Measurements from ENCODE around the gene TMEM141.
"Not testable (repeated sequence)": the region's sequence is repeated elsewhere in the genome, so short reads cannot be mapped to it uniquely, and the experiment has no call there.

TMEM141 gene

GRCh38 chr9:136755302-136756133 is 35.6 kb upstream of the TMEM141 start:
- not testable (repeated sequence) for DNase-seq (ENCODE audit: low spot score)

DNA sequence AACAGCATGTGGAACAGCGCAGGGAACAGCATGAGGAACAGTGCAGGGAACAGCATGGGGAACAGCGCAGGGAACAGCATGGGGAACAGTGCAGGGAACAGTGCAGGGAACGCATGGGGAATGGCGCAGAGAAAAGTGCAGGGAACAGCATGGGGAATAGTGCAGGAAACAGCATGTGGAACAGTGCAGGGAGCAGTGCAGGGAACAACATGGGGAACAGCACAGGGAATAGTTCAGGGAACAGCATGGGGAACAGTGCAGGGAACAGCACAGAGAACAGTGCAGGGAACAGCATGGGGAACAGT is 35.1 kb upstream of the TMEM141 start:
- no peak for DNase-seq (ENCODE audit: low spot score)

DNA sequence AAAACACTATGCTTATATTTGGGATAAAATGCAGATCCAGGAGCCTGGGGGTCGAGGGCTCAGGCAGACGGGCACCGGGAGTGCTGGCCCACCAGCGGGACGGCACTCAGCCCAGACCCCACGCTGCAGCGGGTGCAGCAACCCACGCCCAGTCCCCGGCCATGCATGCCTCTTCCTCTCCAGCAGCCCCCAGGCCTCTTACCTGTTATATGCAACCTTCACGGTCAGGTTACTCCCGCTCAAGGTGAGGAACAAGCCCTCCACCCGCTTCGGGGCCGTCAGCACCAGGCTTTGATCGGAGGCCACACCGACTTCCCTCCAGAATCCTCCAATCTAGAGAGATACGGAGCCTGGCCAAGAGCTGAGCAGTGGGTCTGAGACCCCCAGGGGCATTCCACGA is 34.3 kb upstream of the TMEM141 start:
- DNase-seq (ENCODE audit: low spot score), result no peak

DNA sequence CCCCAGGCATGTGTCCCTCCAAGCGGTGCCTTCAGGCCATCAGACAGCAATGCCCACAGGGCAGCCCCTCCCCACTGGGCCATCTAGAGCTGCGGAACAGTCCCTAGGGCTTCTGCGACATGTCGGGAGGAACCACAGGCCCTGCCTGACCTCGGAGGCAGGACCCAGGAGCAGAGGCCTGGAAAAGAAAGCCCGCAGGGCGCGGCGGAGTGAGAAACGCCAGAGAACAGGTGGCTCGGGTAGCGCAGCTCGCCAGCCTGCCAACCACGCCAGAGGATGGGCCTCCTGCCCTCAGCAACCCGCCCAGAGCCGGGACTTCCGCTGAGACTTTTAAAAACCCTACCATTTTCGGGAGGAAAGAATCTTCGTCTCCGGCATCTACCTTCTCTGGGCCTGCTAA is 33.8 kb upstream of the TMEM141 start:
- no peak for DNase-seq (ENCODE audit: low spot score)

DNA sequence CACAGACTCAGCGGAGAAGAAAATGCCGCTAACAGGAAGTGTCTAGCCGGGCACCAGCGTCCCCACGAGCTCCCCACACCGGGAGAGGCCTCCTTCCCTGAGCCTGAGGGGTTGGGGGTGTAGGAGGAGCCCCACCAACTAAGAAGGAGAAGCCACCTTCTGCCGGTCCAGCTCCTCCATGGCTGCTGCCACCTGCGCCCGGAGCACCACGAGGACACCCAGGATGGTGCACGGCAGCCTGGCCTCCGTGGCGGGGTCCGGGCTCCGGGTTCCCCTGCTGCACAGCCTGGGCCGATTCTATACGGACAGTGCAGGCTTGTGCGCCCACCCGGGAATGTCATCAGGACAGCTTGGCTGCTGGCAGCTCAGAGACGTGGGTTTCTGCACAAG is 33.4 kb upstream of the TMEM141 start:
- DNase-seq (ENCODE audit: low spot score), result no peak

GRCh38 chr9:136759001-136759400 is 32.1 kb upstream of the TMEM141 start:
- no peak for DNase-seq (ENCODE audit: low spot score)

GRCh38 chr9:136759436-136760325 is 31.5 kb upstream of the TMEM141 start:
- DNase-seq (ENCODE audit: low spot score), result peak; percentile 1

- no peak for DNase-seq (ENCODE audit: low spot score)
Measured at GRCh38 chr9:136760424-136760823, 30.7 kb upstream of the TMEM141 start.

GRCh38 chr9:136760834-136761544 is 30.2 kb upstream of the TMEM141 start:
- peak; percentile 55 for DNase-seq (ENCODE audit: low spot score)

- peak; percentile 1 for DNase-seq (ENCODE audit: low spot score)
Measured at GRCh38 chr9:136761545-136761981, 29.6 kb upstream of the TMEM141 start.

- DNase-seq (ENCODE audit: low spot score), result peak; percentile 1
Measured at GRCh38 chr9:136762221-136762691, 28.9 kb upstream of the TMEM141 start.

GRCh38 chr9:136762915-136763648 is 28.1 kb upstream of the TMEM141 start:
- peak; percentile 89 for DNase-seq (ENCODE audit: low spot score)

DNA sequence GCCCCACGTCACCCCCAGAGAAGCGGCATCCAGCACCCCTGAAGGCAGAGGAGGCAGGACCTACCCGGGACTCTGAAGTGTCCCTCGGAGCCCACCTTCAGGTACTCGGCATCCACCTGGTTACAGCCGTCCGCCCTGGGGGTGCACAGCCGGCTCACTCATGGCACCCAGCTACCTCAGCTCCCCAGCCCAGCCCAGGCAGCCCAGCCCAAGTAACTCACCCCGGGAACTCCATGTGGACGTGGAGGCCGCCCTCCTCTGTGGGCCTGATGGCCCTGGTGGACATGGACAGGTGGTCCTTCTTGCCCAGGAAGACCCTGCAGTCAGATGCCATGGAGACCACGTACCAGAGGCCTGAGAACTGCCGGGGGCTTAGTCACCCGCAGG is 27.5 kb upstream of the TMEM141 start:
- no peak for DNase-seq (ENCODE audit: low spot score)

DNA sequence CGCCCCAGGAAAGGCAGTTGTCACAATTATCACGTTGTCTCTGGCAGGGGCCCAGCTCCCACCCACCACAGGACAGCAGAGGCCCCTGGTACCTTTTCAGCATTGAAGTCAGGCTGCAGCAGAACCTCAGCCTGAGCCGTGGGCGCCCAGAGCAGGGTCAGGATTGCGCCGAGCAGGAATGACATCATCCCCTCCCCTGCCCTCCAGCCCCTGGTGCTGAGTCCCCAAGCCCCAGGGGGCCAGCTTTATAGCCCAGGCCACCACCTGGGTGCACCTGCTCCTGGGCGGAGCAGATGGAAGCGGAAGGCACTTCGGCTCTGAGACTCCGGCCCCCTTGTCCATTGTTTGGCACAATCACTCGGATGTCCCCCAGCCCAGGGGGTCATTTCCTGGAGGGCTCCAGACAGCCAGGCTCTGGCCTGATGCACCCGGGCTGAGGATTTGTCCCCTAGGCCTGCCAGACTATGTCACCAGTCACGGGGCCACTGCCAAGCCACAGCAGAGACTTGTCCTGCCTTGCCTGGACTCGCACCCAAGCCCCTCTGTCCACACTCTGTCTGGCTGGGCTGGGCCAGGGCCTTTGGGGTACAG is 26.7 kb upstream of the TMEM141 start, which contains the start of gene LCN15:
Gene LCN15, minus strand, starts transcription at position 218 of the 591 bp plus-strand sequence. Its CDS starts 30 bp downstream, at position 188.
- no peak for DNase-seq (ENCODE audit: low spot score)

DNA sequence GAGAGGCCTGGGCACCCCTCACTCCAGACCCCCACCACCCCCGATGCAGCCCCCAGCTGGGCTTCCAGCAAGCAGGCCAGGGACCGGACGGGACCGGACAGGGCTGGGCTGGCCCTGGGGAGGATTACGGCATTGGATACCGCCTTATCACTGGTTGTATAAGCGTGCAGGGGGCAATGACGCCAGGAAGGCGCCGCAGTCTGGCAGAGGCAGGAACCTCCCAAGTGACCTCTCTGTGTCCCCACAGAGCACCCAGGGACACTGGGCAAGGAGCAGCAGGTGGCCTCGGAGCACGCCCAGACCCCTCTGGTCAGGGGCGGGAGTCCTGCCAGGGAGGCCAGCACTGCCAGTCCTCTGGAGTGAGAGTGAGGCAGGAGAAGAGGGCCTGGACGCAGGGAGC is 26.1 kb upstream of the TMEM141 start:
- no peak for DNase-seq (ENCODE audit: low spot score)

- DNase-seq (ENCODE audit: low spot score), result not testable (repeated sequence)
Measured at GRCh38 chr9:136765745-136766409, 25.3 kb upstream of the TMEM141 start.

DNA sequence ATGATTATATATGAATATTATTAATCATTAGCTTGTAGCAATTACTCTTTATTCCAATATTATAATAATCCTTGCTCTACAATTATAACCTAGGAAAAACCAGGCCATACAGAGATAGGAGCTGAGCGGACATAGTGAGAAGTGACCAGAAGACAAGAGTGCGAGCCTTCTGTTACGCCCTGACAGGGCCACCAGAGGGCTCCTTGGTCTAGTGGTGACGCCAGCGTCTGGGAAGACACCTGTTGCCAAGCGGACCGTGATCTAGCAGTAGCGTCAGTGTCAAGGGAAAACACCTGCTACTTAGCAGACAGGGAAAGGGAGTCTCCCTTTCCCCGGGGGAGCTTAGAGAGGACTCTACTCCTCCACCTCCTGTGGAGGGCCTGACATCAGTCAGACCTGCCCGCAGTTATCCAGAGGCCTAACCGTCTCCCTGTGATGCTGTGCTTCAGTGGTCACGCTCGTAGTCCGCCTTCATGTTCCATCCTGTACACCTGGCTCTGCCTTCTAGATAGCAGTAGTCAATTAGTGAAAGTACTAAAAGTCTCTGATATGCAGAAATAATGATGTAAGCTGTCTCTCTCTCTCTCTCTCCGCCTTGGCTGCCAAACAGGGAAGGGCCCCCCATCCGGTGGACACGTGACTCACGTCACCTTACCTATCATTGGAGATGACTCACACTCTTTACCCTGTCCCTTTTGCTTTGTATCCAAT is 24.6 kb upstream of the TMEM141 start:
- not testable (repeated sequence) for DNase-seq (ENCODE audit: low spot score)

- peak; percentile 88 for DNase-seq (ENCODE audit: low spot score)
Measured at GRCh38 chr9:136769710-136770191, 21.4 kb upstream of the TMEM141 start.

DNA sequence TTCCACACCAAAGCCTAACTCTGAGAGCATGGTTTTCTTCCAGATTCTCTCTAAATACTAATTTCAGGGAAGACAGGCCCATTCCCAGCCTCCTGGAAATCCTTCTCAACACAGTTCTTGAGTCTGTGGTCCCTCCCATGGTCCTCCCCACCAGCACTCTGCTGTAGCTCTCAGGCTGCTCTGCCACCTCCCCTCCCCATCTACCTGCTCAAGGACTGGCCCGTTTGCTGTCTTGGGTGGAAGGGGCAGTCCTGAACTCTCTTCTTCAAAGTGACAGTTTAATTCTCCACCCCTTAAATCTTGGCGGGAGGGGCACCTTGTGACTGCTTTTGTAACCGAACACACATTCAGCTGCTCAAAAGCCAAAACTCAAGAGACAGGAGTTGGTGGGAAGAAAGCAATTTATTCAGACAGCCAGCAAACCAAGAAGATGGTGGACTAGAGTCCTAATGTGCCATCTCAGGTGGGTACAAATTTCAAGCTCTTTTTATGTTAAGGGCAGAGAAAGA is 19.2 kb upstream of the TMEM141 start:
- no peak for DNase-seq (ENCODE audit: low spot score)
